Measurements from ENCODE around the gene NALF2.

The NALF2 gene

GRCh38 chrX:69503782-69504625 lies at the start of gene NALF2:
TSS of gene NALF2 (plus strand) at chrX:69504326. CDS start at chrX:69505283, 957 bp downstream.
- DNase-seq (ENCODE audit: low spot score) = peak; percentile 58

GRCh38 chrX:69457756-69458155 lies 46.4 kb upstream of the NALF2 start:
- DNase-seq (ENCODE audit: low spot score) = no peak

GRCh38 chrX:69466546-69466945 lies 37.6 kb upstream of the NALF2 start:
- DNase-seq (ENCODE audit: low spot score) = no peak

GRCh38 chrX:69469975-69470374 lies 34.2 kb upstream of the NALF2 start:
- no peak for DNase-seq (ENCODE audit: low spot score)

GRCh38 chrX:69489625-69490024 lies 14.5 kb upstream of the NALF2 start:
- no peak for DNase-seq (ENCODE audit: low spot score)

- peak; percentile 16 for DNase-seq (ENCODE audit: low spot score)
Observed at GRCh38 chrX:69493193-69493592, 10.9 kb upstream of the NALF2 start.

GRCh38 chrX:69493766-69494165 lies 10.4 kb upstream of the NALF2 start:
- no peak for DNase-seq (ENCODE audit: low spot score)

GRCh38 chrX:69496183-69496582 lies 7.9 kb upstream of the NALF2 start:
- no peak for DNase-seq (ENCODE audit: low spot score)

GRCh38 chrX:69501429-69501828 lies 2.7 kb upstream of the NALF2 start:
- no peak for DNase-seq (ENCODE audit: low spot score)

- no peak for DNase-seq (ENCODE audit: low spot score)
Observed at GRCh38 chrX:69503228-69503781, 821 bp upstream of the NALF2 start.

- DNase-seq (ENCODE audit: low spot score) = no peak
Observed at GRCh38 chrX:69504626-69505612, 793 bp downstream of the NALF2 start.

GRCh38 chrX:69505772-69506616 lies 1.9 kb downstream of the NALF2 start:
- DNase-seq (ENCODE audit: low spot score) = no peak

- DNase-seq (ENCODE audit: low spot score) = peak; percentile 15
Observed at GRCh38 chrX:69506617-69507499, 2.7 kb downstream of the NALF2 start.

GRCh38 chrX:69507500-69507789 lies 3.3 kb downstream of the NALF2 start:
- no peak for DNase-seq (ENCODE audit: low spot score)

- no peak for DNase-seq (ENCODE audit: low spot score)
Observed at GRCh38 chrX:69508610-69509009, 4.5 kb downstream of the NALF2 start.

- DNase-seq (ENCODE audit: low spot score) = no peak
Observed at GRCh38 chrX:69510137-69510715, 6.1 kb downstream of the NALF2 start.

- DNase-seq (ENCODE audit: low spot score) = no peak
Observed at GRCh38 chrX:69510914-69511513, 6.9 kb downstream of the NALF2 start.

- DNase-seq (ENCODE audit: low spot score) = no peak
Observed at GRCh38 chrX:69522052-69522451, 17.9 kb downstream of the NALF2 start.

- DNase-seq (ENCODE audit: low spot score) = no peak
Observed at GRCh38 chrX:69523314-69523713, 19.2 kb downstream of the NALF2 start.

GRCh38 chrX:69524781-69525363 lies 20.7 kb downstream of the NALF2 start:
- no peak for DNase-seq (ENCODE audit: low spot score)
